MM.1S (cell line): ENCODE measurements around the gene RFXANK.

Source experiments
- DNase-seq: peaks from one replicate; pipeline ENCODE4 v3.0.0-alpha.2; 2015
- H2AFZ ChIP-seq: fragments of 300-600 bp; sonication (generic); 2 replicates; pipeline ENCODE4 v1.6.0; 2016; ENCODE audit warnings: antibody characterized with exemption, low read length
- H3F3A ChIP-seq: fragments of 300-600 bp; sonication (generic); 2 replicates; pipeline ENCODE4 v1.6.1; 2016; ENCODE audit warnings: mild to moderate bottlenecking, antibody characterized with exemption, low read length, moderate library complexity, mixed read lengths; ENCODE audit not compliant: insufficient read depth
- H3K27ac ChIP-seq: fragments of 300-600 bp; sonication (generic); 2 replicates; pipeline ENCODE4 v1.5.1; 2016; ENCODE audit warnings: mild to moderate bottlenecking, low read length
- H3K27me3 ChIP-seq: fragments of 300-600 bp; sonication (generic); replicated peaks from 2 replicates; pipeline ENCODE4 v1.6.0; 2016; ENCODE audit warnings: low read length; ENCODE audit not compliant: insufficient read depth
- H3K36me3 ChIP-seq: fragments of 300-600 bp; sonication (generic); replicated peaks from 2 replicates; pipeline ENCODE4 v1.6.1; 2016; ENCODE audit warnings: mild to moderate bottlenecking, low read length, mixed read lengths; ENCODE audit not compliant: insufficient read depth
- H3K4me1 ChIP-seq: fragments of 300-600 bp; sonication (generic); 2 replicates; pipeline ENCODE4 v1.6.1; 2016; ENCODE audit warnings: low read length, mixed read lengths
- H3K4me2 ChIP-seq: fragments of 300-600 bp; sonication (generic); 2 replicates; pipeline ENCODE4 v1.6.0; 2016; ENCODE audit warnings: low read depth, low read length
- H3K4me3 ChIP-seq: fragments of 300-600 bp; sonication (generic); 2 replicates; pipeline ENCODE4 v1.5.1; 2016; ENCODE audit warnings: low read length, mixed read lengths
- H3K79me2 ChIP-seq: fragments of 300-600 bp; sonication (generic); 2 replicates; pipeline ENCODE4 v1.6.1; 2016; ENCODE audit warnings: mixed run types, low read length, mixed read lengths
- H3K9ac ChIP-seq: fragments of 300-600 bp; sonication (generic); 2 replicates; pipeline ENCODE4 v1.6.1; 2016; ENCODE audit warnings: low read length, mixed read lengths
- H3K9me2 ChIP-seq: fragments of 300-600 bp; sonication (generic); replicated peaks from 2 replicates; pipeline ENCODE4 v1.6.1; 2016; ENCODE audit warnings: mild to moderate bottlenecking, low read length, mixed read lengths; ENCODE audit not compliant: insufficient read depth
- H3K9me3 ChIP-seq: fragments of 300-600 bp; sonication (generic); replicated peaks from 2 replicates; pipeline ENCODE4 v1.6.1; 2016; ENCODE audit warnings: mild to moderate bottlenecking, low read length, mixed read lengths; ENCODE audit not compliant: insufficient read depth
- H4K20me1 ChIP-seq: fragments of 300-600 bp; sonication (generic); 2 replicates; pipeline ENCODE4 v1.6.1; 2016; ENCODE audit warnings: mild to moderate bottlenecking, low read length, moderate library complexity, mixed read lengths; ENCODE audit not compliant: insufficient read depth
- EZH2 ChIP-seq: fragments of 300-600 bp; sonication (generic); optimal IDR thresholded peaks from 2 replicates; pipeline ENCODE3; 2017; ENCODE audit warnings: low read depth, mild to moderate bottlenecking, antibody characterized with exemption, low read length, mixed read lengths
- EZH2phosphoT487 ChIP-seq: fragments of 300-600 bp; sonication (generic); IDR thresholded peaks from 2 replicates; pipeline ENCODE4 v1.6.1; 2018; ENCODE audit warnings: antibody characterized with exemption, low read length
- TF ChIP-seq, protein P1 (sequence below): fragments of 300-600 bp; sonication (generic); IDR thresholded peaks from 2 replicates; pipeline ENCODE4 v1.5.1; 2016; ENCODE audit warnings: antibody characterized with exemption, low read length, mixed read lengths

The RFXANK gene

DNA sequence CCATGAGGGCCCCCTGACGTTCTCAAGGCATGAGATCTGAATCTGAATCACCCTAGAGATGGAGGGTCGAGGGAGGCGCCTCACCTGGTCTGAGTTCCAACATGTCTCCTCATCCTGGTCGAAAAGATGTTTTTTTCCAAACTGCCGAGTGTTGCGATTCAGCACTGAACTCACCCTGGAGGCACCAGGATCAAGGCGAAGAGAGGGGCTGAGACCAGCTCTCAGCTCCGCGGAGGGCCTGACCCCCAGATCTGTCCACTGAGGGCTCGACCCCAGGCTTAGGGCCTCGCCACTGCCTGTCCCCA lies 10.6 kb downstream of the RFXANK start:
- peak overlapping the region; percentile 91 for H3K4me2 ChIP-seq
- H3K9me3 ChIP-seq, result no peaks in the 10 kb centered on the region
- H3K9ac ChIP-seq, result peak overlapping the region; percentile 90
- no peaks in the 10 kb centered on the region for H3F3A ChIP-seq
- peak overlapping the region; percentile 85 for H3K4me3 ChIP-seq
- H2AFZ ChIP-seq, result peak overlapping the region; percentile 64
- H3K36me3 ChIP-seq, result no peaks in the 10 kb centered on the region
- no peaks in the 10 kb centered on the region for H4K20me1 ChIP-seq
- DNase-seq, result no peak
- peak overlapping the region; percentile 50; the same call in 1 of the 2 replicates for H3K27ac ChIP-seq
- H3K79me2 ChIP-seq, result peaks cover 20% of the 10 kb centered on the region
- no peaks in the 10 kb centered on the region for H3K9me2 ChIP-seq
- TF ChIP-seq, protein P1, sequence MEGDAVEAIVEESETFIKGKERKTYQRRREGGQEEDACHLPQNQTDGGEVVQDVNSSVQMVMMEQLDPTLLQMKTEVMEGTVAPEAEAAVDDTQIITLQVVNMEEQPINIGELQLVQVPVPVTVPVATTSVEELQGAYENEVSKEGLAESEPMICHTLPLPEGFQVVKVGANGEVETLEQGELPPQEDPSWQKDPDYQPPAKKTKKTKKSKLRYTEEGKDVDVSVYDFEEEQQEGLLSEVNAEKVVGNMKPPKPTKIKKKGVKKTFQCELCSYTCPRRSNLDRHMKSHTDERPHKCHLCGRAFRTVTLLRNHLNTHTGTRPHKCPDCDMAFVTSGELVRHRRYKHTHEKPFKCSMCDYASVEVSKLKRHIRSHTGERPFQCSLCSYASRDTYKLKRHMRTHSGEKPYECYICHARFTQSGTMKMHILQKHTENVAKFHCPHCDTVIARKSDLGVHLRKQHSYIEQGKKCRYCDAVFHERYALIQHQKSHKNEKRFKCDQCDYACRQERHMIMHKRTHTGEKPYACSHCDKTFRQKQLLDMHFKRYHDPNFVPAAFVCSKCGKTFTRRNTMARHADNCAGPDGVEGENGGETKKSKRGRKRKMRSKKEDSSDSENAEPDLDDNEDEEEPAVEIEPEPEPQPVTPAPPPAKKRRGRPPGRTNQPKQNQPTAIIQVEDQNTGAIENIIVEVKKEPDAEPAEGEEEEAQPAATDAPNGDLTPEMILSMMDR, result no peak
- no peak for TF ChIP-seq EZH2
- 0 out of 2 replicates have a peak, but pooled peaks cover 4% of the 10 kb centered on the region for H3K4me1 ChIP-seq
- peaks cover 21% of the 10 kb centered on the region for H3K27me3 ChIP-seq

DNA sequence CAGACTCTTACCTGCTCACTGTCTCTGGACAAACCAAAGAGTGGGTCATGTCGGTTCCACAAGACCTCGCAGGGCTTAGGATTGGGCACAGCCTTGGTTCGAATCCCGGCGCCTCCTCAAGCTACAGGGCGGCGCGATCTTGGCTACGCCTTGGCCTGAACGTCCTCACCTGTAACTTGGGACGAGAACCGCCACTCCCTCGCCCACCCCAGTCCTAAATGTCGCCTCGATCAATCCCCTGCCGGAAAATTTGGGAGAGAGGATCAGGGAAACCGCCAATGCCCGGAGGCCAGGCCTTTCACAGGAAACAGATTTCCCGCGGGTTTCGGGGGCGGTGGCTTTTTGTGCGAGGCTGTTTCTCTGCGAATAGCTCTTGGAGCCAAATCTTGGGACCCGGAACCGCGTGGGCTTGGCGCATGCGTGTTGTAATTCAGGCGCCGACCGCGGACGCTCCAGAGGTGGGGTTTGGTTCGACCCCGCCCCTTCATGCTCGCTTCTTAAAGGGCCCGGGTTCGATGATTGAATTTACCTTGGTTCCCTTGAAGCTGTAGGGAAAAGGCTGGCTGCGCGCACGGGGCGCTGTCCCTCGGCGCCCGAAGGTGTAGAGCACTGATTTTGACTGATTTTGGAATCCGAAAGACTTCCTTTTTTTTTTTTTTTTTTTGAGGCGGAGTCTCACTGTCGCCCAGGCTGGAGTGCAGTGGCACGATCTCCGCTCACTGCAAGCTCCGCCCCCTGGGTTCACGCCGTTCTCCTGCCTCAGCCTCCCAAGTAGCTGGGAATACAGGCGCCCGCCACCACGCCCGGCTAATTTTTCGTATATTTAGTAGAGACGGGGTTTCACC lies 11.2 kb downstream of the RFXANK start, which contains the start of gene NR2C2AP:
TSS of gene NR2C2AP (minus strand) at position 403 of the 845 bp plus-strand sequence. CDS start at position 49, 354 bp downstream.
- peaks cover 20% of the 10 kb centered on the region for H3K79me2 ChIP-seq
- TF ChIP-seq EZH2phosphoT487 (no peak), EZH2 (no peak)
- TF ChIP-seq, protein P1, result no peak
- no peaks in the 10 kb centered on the region for H3K9me3 ChIP-seq
- H3K9ac ChIP-seq, result peak within 1 kb of the TSS; percentile 90
- no peaks in the 10 kb centered on the region for H3K36me3 ChIP-seq
- no peaks in the 10 kb centered on the region for H3K9me2 ChIP-seq
- H3K4me1 ChIP-seq, result 0 out of 2 replicates have a peak, but pooled peaks cover 4% of the 10 kb centered on the region
- peaks cover 21% of the 10 kb centered on the region for H3K27me3 ChIP-seq
- H2AFZ ChIP-seq, result peak within 1 kb of the TSS; percentile 64
- H3F3A ChIP-seq, result no peaks in the 10 kb centered on the region
- DNase-seq, result peak; percentile 94
- H3K4me2 ChIP-seq, result peak within 1 kb of the TSS; percentile 91
- H4K20me1 ChIP-seq, result no peaks in the 10 kb centered on the region
- H3K4me3 ChIP-seq, result peak within 1 kb of the TSS; percentile 85
- peak within 1 kb of the TSS; percentile 50; the same call in 1 of the 2 replicates for H3K27ac ChIP-seq

DNA sequence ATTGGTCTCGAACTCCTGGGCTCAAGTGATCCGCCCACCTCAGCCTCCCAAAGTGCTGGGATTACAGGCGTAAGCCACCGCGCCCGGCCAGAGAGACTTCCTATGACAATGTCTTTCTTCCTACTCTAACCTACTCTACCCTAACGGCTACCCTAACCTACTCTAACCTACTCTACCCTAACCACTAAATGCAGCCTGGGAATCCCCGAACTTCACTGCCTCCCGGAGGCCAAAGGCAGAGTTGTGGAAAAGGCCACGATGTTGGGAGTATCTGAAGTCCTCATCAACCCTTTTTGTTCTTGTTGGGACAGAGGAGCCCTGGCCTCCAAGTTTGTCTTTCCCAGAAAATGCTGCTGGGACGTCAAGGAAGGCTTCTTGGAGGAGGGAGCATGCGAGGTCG lies 12.1 kb downstream of the RFXANK start:
- no peak for TF ChIP-seq EZH2
- no peak for TF ChIP-seq EZH2phosphoT487
- TF ChIP-seq, protein P1, result no peak
- H3K4me1 ChIP-seq, result 0 out of 2 replicates have a peak, but pooled peaks cover 4% of the 10 kb centered on the region
- no peaks in the 10 kb centered on the region for H3F3A ChIP-seq
- DNase-seq, result no peak
- H3K36me3 ChIP-seq, result no peaks in the 10 kb centered on the region
- no peaks in the 10 kb centered on the region for H3K9me2 ChIP-seq
- no peaks in the 10 kb centered on the region for H3K9me3 ChIP-seq
- no peak overlapping the region for H3K4me3 ChIP-seq
- H2AFZ ChIP-seq, result no peak overlapping the region
- H4K20me1 ChIP-seq, result no peaks in the 10 kb centered on the region
- H3K79me2 ChIP-seq, result peaks cover 20% of the 10 kb centered on the region
- no peak overlapping the region for H3K27ac ChIP-seq
- H3K4me2 ChIP-seq, result no peak overlapping the region
- peaks cover 24% of the 10 kb centered on the region for H3K27me3 ChIP-seq
- no peak overlapping the region for H3K9ac ChIP-seq
